ENCODE measurements around the gene EHHADH. TPM values are rescaled to one million over a fixed set of nuclear protein-coding genes. Genes with fewer than 3 reads are reported as not detected.

Gene EHHADH
- total RNA-seq, 2 experiments from 2014 or later, result 1.3 TPM; not detected in 1

GRCh38 chr3:185279587-185280138, 25.8 kb upstream of the EHHADH start:
- Histone ChIP-seq H3K79me2 (ENCODE audit: insufficient read depth, low read depth, low read length) (peaks cover 6% of the 10 kb centered on the region; the same call in 1 of the 2 replicates), H3K27ac (ENCODE audit: low read depth, low read length, poor library complexity, severe bottlenecking) (no peak overlapping the region), H3K4me1 (ENCODE audit: insufficient read depth, low read length, poor library complexity, severe bottlenecking) (peaks cover 9% of the 10 kb centered on the region), H3K9me2 (ENCODE audit: insufficient read depth, low read length) (no peaks in the 10 kb centered on the region), H3K4me2 (ENCODE audit: low read length) (no peak overlapping the region), H2AFZ (ENCODE audit: low read length) (no peak overlapping the region), H3K36me3 (ENCODE audit: insufficient read depth, low read length) (no peaks in the 10 kb centered on the region), H3K4me3 (ENCODE audit: low read depth, low read length, poor library complexity, severe bottlenecking) (no peak overlapping the region), H4K20me1 (ENCODE audit: insufficient read depth, low read length) (no peaks in the 10 kb centered on the region), H3K9me3 (ENCODE audit: low read length) (no peaks in the 10 kb centered on the region)
- ChIA-PET CTCF (ENCODE audit: unreplicated experiment) (no interaction called here), POLR2A (interaction anchor here (0.5 to 0.6 kb wide), 2 partner anchors 9 to 343 kb away, joined by 3 read pairs; no protein-coding TSS in a partner anchor)
- BruUV-seq (replicated peaks), result no TSS peak
- intact Hi-C loops (cut with micrococcal nuclease; ENCODE audit: unreplicated experiment), result no loop called here
- DNase-seq (ENCODE audit: low spot score), result no peak
- TF ChIP-seq EZH2phosphoT487 (IDR thresholded peaks at IDR 0.05; ENCODE audit: borderline replicate concordance, low read depth, low read length), result no peak
- no peak for TF ChIP-seq CTCF (conservative IDR thresholded peaks at IDR 0.05; ENCODE audit: low read length)

- Histone ChIP-seq H3K9me3 (ENCODE audit: low read length) (no peaks in the 10 kb centered on the region), H3K9me2 (ENCODE audit: insufficient read depth, low read length) (no peaks in the 10 kb centered on the region), H3K79me2 (ENCODE audit: insufficient read depth, low read depth, low read length) (no peaks in the 10 kb centered on the region), H2AFZ (ENCODE audit: low read length) (no peak overlapping the region), H3K4me3 (ENCODE audit: low read depth, low read length, poor library complexity, severe bottlenecking) (no peak overlapping the region), H3K4me2 (ENCODE audit: low read length) (no peak overlapping the region), H3K27ac (ENCODE audit: low read depth, low read length, poor library complexity, severe bottlenecking) (no peak overlapping the region), H3K36me3 (ENCODE audit: insufficient read depth, low read length) (no peaks in the 10 kb centered on the region), H4K20me1 (ENCODE audit: insufficient read depth, low read length) (no peaks in the 10 kb centered on the region), H3K4me1 (ENCODE audit: insufficient read depth, low read length, poor library complexity, severe bottlenecking) (peaks cover 3% of the 10 kb centered on the region)
- ChIA-PET POLR2A (no interaction called here), CTCF (ENCODE audit: unreplicated experiment) (no interaction called here)
- no TSS peak for BruUV-seq (replicated peaks)
- DNase-seq (ENCODE audit: low spot score), result no peak
- TF ChIP-seq CTCF (conservative IDR thresholded peaks at IDR 0.05; ENCODE audit: low read length), result no peak
- TF ChIP-seq EZH2phosphoT487 (IDR thresholded peaks at IDR 0.05; ENCODE audit: borderline replicate concordance, low read depth, low read length), result no peak
- intact Hi-C loops (cut with micrococcal nuclease; ENCODE audit: unreplicated experiment), result no loop called here
Measured at GRCh38 chr3:185276415-185276814, 22.6 kb upstream of the EHHADH start.

GRCh38 chr3:185272033-185272432, 18.2 kb upstream of the EHHADH start:
- DNase-seq (ENCODE audit: low spot score), result no peak
- Histone ChIP-seq H3K4me2 (ENCODE audit: low read length) (no peak overlapping the region), H3K9me2 (ENCODE audit: insufficient read depth, low read length) (no peaks in the 10 kb centered on the region), H3K4me1 (ENCODE audit: insufficient read depth, low read length, poor library complexity, severe bottlenecking) (no peaks in the 10 kb centered on the region), H3K27ac (ENCODE audit: low read depth, low read length, poor library complexity, severe bottlenecking) (no peak overlapping the region), H2AFZ (ENCODE audit: low read length) (no peak overlapping the region), H3K79me2 (ENCODE audit: insufficient read depth, low read depth, low read length) (no peaks in the 10 kb centered on the region), H3K4me3 (ENCODE audit: low read depth, low read length, poor library complexity, severe bottlenecking) (no peak overlapping the region), H3K36me3 (ENCODE audit: insufficient read depth, low read length) (no peaks in the 10 kb centered on the region), H4K20me1 (ENCODE audit: insufficient read depth, low read length) (no peaks in the 10 kb centered on the region), H3K9me3 (ENCODE audit: low read length) (no peaks in the 10 kb centered on the region)
- no TSS peak for BruUV-seq (replicated peaks)
- intact Hi-C loops (cut with micrococcal nuclease; ENCODE audit: unreplicated experiment), result no loop called here
- CTCF ChIA-PET (ENCODE audit: unreplicated experiment), result no interaction called here
- POLR2A ChIA-PET, result interaction anchor here (1.6 kb wide), 1 partner anchor 36 kb away, joined by 3 read pairs; no protein-coding TSS in a partner anchor
- TF ChIP-seq CTCF (conservative IDR thresholded peaks at IDR 0.05; ENCODE audit: low read length) (no peak), EZH2phosphoT487 (IDR thresholded peaks at IDR 0.05; ENCODE audit: borderline replicate concordance, low read depth, low read length) (no peak)
